ENCODE measurements around the gene BFAR.
"Not testable (repeated sequence)": the region's sequence is repeated elsewhere in the genome, so short reads cannot be mapped to it uniquely, and the experiment has no call there.

The BFAR gene

GRCh38 chr16:14636179-14636950 is 3.6 kb downstream of the BFAR start:
- DNase-seq, result not testable (repeated sequence)

GRCh38 chr16:14636951-14637240 is 4.1 kb downstream of the BFAR start:
- not testable (repeated sequence) for DNase-seq

GRCh38 chr16:14640538-14640937 is 7.8 kb downstream of the BFAR start:
- DNase-seq, result no peak

- DNase-seq, result no peak
Measured at GRCh38 chr16:14641206-14641605, 8.5 kb downstream of the BFAR start.

- no peak for DNase-seq
Measured at GRCh38 chr16:14641926-14642325, 9.2 kb downstream of the BFAR start.

- no peak for DNase-seq
Measured at GRCh38 chr16:14649816-14650215, 17.1 kb downstream of the BFAR start.

- DNase-seq, result no peak
Measured at GRCh38 chr16:14650629-14651028, 17.9 kb downstream of the BFAR start.

- no peak for DNase-seq
Measured at GRCh38 chr16:14652726-14653125, 20.0 kb downstream of the BFAR start.

- peak in 1 of 2 experiments; percentile 16 for DNase-seq
Measured at GRCh38 chr16:14658063-14658462, 25.3 kb downstream of the BFAR start.

GRCh38 chr16:14667347-14668266 is 34.9 kb downstream of the BFAR start:
- DNase-seq, result no peak

GRCh38 chr16:14668556-14669223 is 35.9 kb downstream of the BFAR start:
- no peak for DNase-seq

- DNase-seq, result no peak
Measured at GRCh38 chr16:14669776-14670175, 37.0 kb downstream of the BFAR start.

GRCh38 chr16:14672403-14672971 is 39.7 kb downstream of the BFAR start:
- DNase-seq, result no peak

- no peak for DNase-seq
Measured at GRCh38 chr16:14676633-14677032, 43.9 kb downstream of the BFAR start.

GRCh38 chr16:14677627-14678026 is 44.9 kb downstream of the BFAR start:
- no peak for DNase-seq

- no peak for DNase-seq
Measured at GRCh38 chr16:14678748-14679497, 46.2 kb downstream of the BFAR start.

- not testable (repeated sequence) for DNase-seq
Measured at GRCh38 chr16:14680396-14680795, 47.6 kb downstream of the BFAR start.

- no peak for DNase-seq
Measured at GRCh38 chr16:14681115-14681514, 48.4 kb downstream of the BFAR start.

- no peak for DNase-seq
Measured at GRCh38 chr16:14682121-14682520, 49.4 kb downstream of the BFAR start.

- DNase-seq, result not testable (repeated sequence)
Measured at GRCh38 chr16:14685870-14686793, 53.4 kb downstream of the BFAR start.

GRCh38 chr16:14694129-14694528 is 61.4 kb downstream of the BFAR start, which contains the start of gene PLA2G10:
TSS of gene PLA2G10 (minus strand) at chr16:14694308. CDS start at chr16:14694229, 79 bp downstream.
- DNase-seq, result not testable (repeated sequence)
